ENCODE data around the gene TMPRSS6.

GRCh38 chr22:37050913-37051312 lies 58.6 kb downstream of the TMPRSS6 start:
- TF ChIP-seq CTCF (IDR thresholded peaks at IDR 0.05) (no peak), POLR2A (IDR thresholded peaks at IDR 0.05) (no peak)
